ENCODE measurements around the gene FCRLB.

Gene FCRLB

GRCh38 chr1:161772397-161772796 lies 51.1 kb downstream of the FCRLB start:
- ATAC-seq (ENCODE audit: low read depth) (no peak), DNase-seq (ENCODE audit: low spot score in 2 of 2) (no peak)
- Mint-ChIP-seq H3K36me3 (peaks cover 2% of the 10 kb centered on the region), H3K4me1 (peaks cover 10% of the 10 kb centered on the region), H3K9me3 (no peaks in the 10 kb centered on the region), H3K27ac (no peak overlapping the region), H3K27me3 (no peaks in the 10 kb centered on the region), H3K4me3 (no peak overlapping the region)

DNA sequence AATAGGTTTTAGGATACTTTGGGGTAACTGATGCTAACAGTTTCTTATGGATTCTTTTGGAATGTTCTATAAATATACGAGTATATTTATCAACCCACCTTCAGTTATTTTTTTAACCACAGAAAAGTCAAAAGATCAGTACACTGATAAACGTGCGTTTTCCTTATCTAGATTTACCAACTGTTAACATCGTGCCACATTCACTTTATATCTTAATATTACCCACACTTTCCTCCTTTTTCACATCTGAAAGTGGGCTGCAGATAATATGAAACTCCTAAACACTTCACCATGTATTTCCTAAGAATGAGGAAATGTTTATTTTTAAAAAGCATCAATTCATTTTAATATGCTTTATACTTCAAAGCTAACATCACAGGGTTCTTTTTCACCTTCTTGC lies 52.4 kb downstream of the FCRLB start:
- ATAC-seq (ENCODE audit: low read depth) (no peak), DNase-seq (ENCODE audit: low spot score in 2 of 2) (no peak)
- Mint-ChIP-seq H3K4me1 (peaks cover 12% of the 10 kb centered on the region), H3K27ac (no peak overlapping the region), H3K9me3 (no peaks in the 10 kb centered on the region), H3K4me3 (no peak overlapping the region), H3K27me3 (no peaks in the 10 kb centered on the region), H3K36me3 (peaks cover 2% of the 10 kb centered on the region)

DNA sequence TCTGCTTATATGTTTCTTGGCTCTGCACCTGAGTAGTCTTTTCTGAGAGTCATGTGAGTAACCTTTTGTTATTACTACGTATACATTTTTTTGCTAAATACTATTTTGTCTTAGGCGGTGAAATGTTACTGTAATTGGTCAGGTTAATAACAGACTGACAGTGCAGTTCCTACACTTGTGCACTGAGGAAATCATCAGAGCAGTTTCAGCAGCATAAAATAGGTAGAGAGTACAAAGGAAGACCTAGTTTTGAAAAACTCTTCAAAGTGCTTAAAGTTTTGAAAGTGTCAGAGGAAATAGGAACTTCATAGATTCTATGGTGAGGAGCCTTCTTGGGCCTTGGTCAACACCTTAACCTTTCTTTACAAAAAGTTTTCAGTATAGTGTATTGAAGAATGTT lies 55.9 kb downstream of the FCRLB start:
- ATAC-seq (ENCODE audit: low read depth) = no peak
- DNase-seq (ENCODE audit: low spot score in 2 of 2) = no peak
- Mint-ChIP-seq H3K27me3 (no peaks in the 10 kb centered on the region), H3K36me3 (peaks cover 4% of the 10 kb centered on the region), H3K4me1 (peaks cover 7% of the 10 kb centered on the region), H3K4me3 (no peak overlapping the region), H3K9me3 (no peaks in the 10 kb centered on the region), H3K27ac (no peak overlapping the region)

All from memory B cell (primary cell).